Gastroesophageal sphincter (tissue), 4 donors: Measurements from ENCODE around the gene ANXA11. TPM values are rescaled to one million over a fixed set of nuclear protein-coding genes. Genes with fewer than 3 reads are reported as not detected.

Source experiments
- ATAC-seq: fragments of 150-250 bp; one replicate; pipeline ENCODE4 v1.9.1; 2016; ENCODE audit warnings: mild to moderate bottlenecking, moderate library complexity
- H3K27ac ChIP-seq, 4 donors: fragments of 200-600 bp; sonication (generic) in 3 of 4; 1 replicate in 3 of 4; 2 replicates in 1 of 4; pipeline ENCODE4 v1.5.1; 2016 to 2019
- H3K27me3 ChIP-seq: fragments of 200-600 bp; sonication (generic); one replicate; pipeline ENCODE4 v1.5.1; 2019
- H3K36me3 ChIP-seq, 2 donors: fragments of 200-600 bp; sonication (generic); one replicate each; pipeline ENCODE4 v1.5.1; 2019; ENCODE audit warnings: control low read depth in 1 of 2
- H3K4me1 ChIP-seq, 3 donors: fragments of 200-600 bp; sonication (generic); 1 replicate in 2 of 3; 2 replicates in 1 of 3; pipeline ENCODE4 v1.5.1; 2016 to 2019; ENCODE audit warnings: control low read depth in 2 of 3
- H3K4me3 ChIP-seq, 2 donors: fragments of 200-600 bp; sonication (generic); one replicate each; pipeline ENCODE4 v1.5.1; 2019; ENCODE audit warnings: mild to moderate bottlenecking in 1 of 2, moderate library complexity in 1 of 2
- H3K9me3 ChIP-seq, 3 donors: fragments of 200-600 bp; sonication (generic); one replicate each; pipeline ENCODE4 v1.5.1; 2017 to 2019; ENCODE audit warnings: control low read depth in 2 of 3
- CTCF ChIP-seq, 4 experiments: fragments of 200-600 bp in 2 of 4; fragments of 450-650 bp in 2 of 4; sonication (generic) in 1 of 4; IDR thresholded peaks; one replicate each; pipeline ENCODE4 v1.5.1; 2017 to 2019; ENCODE audit warnings: antibody characterized with exemption in 4 of 4, mild to moderate bottlenecking in 2 of 4, moderate library complexity in 2 of 4
- EP300 ChIP-seq: sonication (generic); formaldehyde crosslinking; IDR thresholded peaks from one replicate; pipeline ENCODE4 v1.6.1; 2017; ENCODE audit warnings: antibody characterized with exemption, mild to moderate bottlenecking
- POLR2A ChIP-seq, 2 donors: fragments of 450-650 bp; IDR thresholded peaks; one replicate each; pipeline ENCODE4 v1.6.1; 2017; ENCODE audit warnings: antibody characterized with exemption in 2 of 2, mild to moderate bottlenecking in 2 of 2, moderate library complexity in 1 of 2
- POLR2AphosphoS5 ChIP-seq: sonication (generic); formaldehyde crosslinking; IDR thresholded peaks from one replicate; pipeline ENCODE4 v1.6.1; 2017; ENCODE audit warnings: antibody characterized with exemption
- WGBS, 2 donors: methylation state at CpG; one replicate each; pipeline ENCODE4 v1.1.5; 2018; ENCODE audit warnings: low coverage in 1 of 2; 5-methylcytosine and 5-hydroxymethylcytosine counted together
- total RNA-seq, 4 donors: library from RNA; depleted of rRNA; stranded (reverse); fragments of >200 nt; gene quantifications; one replicate each; pipeline ENCODE4 v1.1.0, GENCODE V29; 2016

Gene ANXA11
- total RNA-seq, 4 donors from 2014 or later, result 117 to 225 (median 162) TPM

GRCh38 chr10:80150172-80150571 is 55.2 kb downstream of the ANXA11 start:
- Histone ChIP-seq H3K4me1 (peaks cover 0 to 13% (median 5%) of the 10 kb centered on the region in 3 donors), H3K27ac (no peak overlapping the region), H3K4me3 (no peak overlapping the region), H3K36me3 (peaks cover 0 to 73% of the 10 kb centered on the region in 2 donors), H3K27me3 (no peaks in the 10 kb centered on the region), H3K9me3 (peaks cover 0 to 23% (median 0%) of the 10 kb centered on the region in 3 donors)
- TF ChIP-seq CTCF (IDR thresholded peaks at IDR 0.05), result no peak
- TF ChIP-seq EP300, result no peak
- TF ChIP-seq POLR2A (IDR thresholded peaks at IDR 0.05), result no peak
- no peak for TF ChIP-seq POLR2AphosphoS5
- 55% methylated on average over 2 of the region's 2 CpGs; no CpG with 5 or more reads in 1 of the 2 donors for WGBS, 2 donors
- ATAC-seq, result no peak

DNA sequence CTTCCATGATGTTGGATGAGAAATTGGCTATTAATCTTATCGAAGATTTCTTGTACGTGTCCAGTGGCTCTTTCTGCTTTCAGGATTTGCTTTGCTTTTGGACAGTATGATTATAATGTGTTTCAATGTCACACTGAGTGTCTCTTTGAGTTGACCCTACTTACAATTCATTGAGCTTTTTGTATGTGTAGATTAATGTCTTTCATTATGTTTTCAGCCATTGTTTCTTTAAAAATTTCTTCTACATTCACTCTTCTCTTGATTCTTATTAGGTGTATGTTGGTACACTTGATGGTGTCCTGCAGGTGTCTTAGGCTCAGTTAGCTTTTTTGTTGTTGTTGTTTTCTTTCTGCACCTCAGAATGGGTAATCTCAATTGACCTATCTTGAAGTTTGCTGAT is 56.2 kb downstream of the ANXA11 start:
- Histone ChIP-seq H3K9me3 (peaks cover 0 to 23% (median 0%) of the 10 kb centered on the region in 3 donors), H3K27ac (no peak overlapping the region), H3K27me3 (no peaks in the 10 kb centered on the region), H3K4me3 (no peak overlapping the region), H3K4me1 (peaks cover 2 to 13% (median 10%) of the 10 kb centered on the region in 3 donors), H3K36me3 (peaks cover 0 to 62% of the 10 kb centered on the region in 2 donors)
- 79 to 94% methylated on average over 2 of the region's 2 CpGs for whole genome bisulfite sequencing, 2 donors
- no peak for ATAC-seq
- no peak for TF ChIP-seq POLR2A (IDR thresholded peaks at IDR 0.05)
- no peak for TF ChIP-seq CTCF (IDR thresholded peaks at IDR 0.05)
- no peak for TF ChIP-seq EP300
- TF ChIP-seq POLR2AphosphoS5, result no peak

DNA sequence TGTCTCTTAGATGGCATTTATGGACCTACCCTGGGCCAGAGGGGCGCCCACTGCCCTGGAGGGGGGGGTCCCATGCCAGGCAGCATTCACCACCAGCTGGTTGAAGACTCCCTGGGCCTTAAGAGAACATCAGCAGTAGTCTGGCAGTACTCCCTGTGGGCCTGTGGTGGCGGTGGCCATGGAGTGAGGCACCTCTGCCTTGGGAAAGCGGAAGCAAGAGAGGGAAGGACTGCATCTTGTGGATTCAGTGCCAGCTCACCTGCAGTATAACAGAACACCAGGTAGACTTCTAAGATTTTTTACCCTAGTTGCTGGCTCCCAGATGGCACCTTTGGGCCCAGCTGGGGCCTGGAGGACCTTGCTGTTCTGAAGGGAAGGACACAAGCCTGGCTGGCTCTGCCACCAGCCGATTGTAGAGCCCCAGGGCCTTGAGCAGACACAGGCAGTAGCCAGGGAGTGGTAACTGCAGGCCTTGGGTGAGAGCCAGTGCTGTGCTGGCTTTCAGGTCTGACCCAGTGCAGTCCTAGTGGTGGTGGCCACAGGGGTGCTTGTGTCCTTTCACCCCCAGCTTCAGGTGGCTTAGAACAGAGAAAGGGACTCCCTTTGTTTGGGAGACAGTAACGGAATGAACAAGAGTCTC is 57.1 kb downstream of the ANXA11 start:
- H3K4me1 ChIP-seq, result peaks cover 5 to 21% (median 16%) of the 10 kb centered on the region in 3 donors
- no peak for ATAC-seq
- no peak overlapping the region for H3K27ac ChIP-seq
- TF ChIP-seq POLR2A (IDR thresholded peaks at IDR 0.05) (no peak), CTCF (IDR thresholded peaks at IDR 0.05) (no peak), POLR2AphosphoS5 (no peak), EP300 (no peak)
- no peak overlapping the region for H3K4me3 ChIP-seq
- H3K9me3 ChIP-seq, result peaks cover 0 to 23% (median 0%) of the 10 kb centered on the region in 3 donors
- H3K27me3 ChIP-seq, result no peaks in the 10 kb centered on the region
- 86 to 90% methylated on average over 1 to 2 of the region's 5 CpGs for WGBS, 2 donors
- H3K36me3 ChIP-seq, result peaks cover 0 to 54% of the 10 kb centered on the region in 2 donors

DNA sequence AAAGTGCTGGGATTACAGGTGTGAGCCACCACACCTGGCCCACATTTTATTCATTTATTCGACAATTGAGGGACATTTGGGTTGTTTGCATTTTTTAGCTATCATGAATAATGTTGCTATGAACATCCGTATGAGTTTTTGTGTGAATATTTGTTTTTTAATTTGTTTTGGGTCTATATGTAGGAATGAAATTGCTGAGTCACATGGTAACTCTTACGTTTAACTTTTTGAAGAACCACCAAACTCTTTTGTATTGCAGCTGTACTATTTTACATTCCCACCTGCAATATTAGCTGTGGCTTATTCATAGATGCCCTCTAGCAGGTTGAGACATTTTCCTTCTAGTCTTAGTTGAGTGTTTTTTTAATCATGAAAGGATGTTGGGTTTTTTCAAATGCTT is 58.4 kb downstream of the ANXA11 start:
- no peak for ATAC-seq
- Histone ChIP-seq H3K27me3 (no peaks in the 10 kb centered on the region), H3K4me3 (no peak overlapping the region), H3K9me3 (peaks cover 0 to 23% (median 0%) of the 10 kb centered on the region in 3 donors), H3K36me3 (peaks cover 0 to 42% of the 10 kb centered on the region in 2 donors), H3K4me1 (peaks cover 5 to 25% (median 16%) of the 10 kb centered on the region in 3 donors), H3K27ac (peak overlapping the region in 2 of 4 donors; percentile 51 to 60)
- TF ChIP-seq CTCF (IDR thresholded peaks at IDR 0.05) (no peak), POLR2AphosphoS5 (no peak), POLR2A (IDR thresholded peaks at IDR 0.05) (no peak), EP300 (no peak)
- 67 to 89% methylated on average over 3 of the region's 3 CpGs for WGBS, 2 donors
